ENCODE results near the gene PRR18.

The PRR18 gene

GRCh38 chr6:166274163-166274562 is 34.0 kb downstream of the PRR18 start:
- no peak for DNase-seq

- DNase-seq = no peak
Measured at GRCh38 chr6:166271376-166271765, 36.8 kb downstream of the PRR18 start.

GRCh38 chr6:166270706-166271375 is 37.4 kb downstream of the PRR18 start:
- DNase-seq = no peak

- DNase-seq = no peak
Measured at GRCh38 chr6:166269301-166270039, 38.7 kb downstream of the PRR18 start.

GRCh38 chr6:166268431-166268830 is 39.8 kb downstream of the PRR18 start:
- no peak for DNase-seq

GRCh38 chr6:166267526-166267925 is 40.7 kb downstream of the PRR18 start:
- DNase-seq = no peak

GRCh38 chr6:166266336-166266735 is 41.9 kb downstream of the PRR18 start:
- DNase-seq = no peak

GRCh38 chr6:166262743-166263515 is 45.3 kb downstream of the PRR18 start:
- DNase-seq = no peak

GRCh38 chr6:166259296-166259977 is 48.8 kb downstream of the PRR18 start:
- DNase-seq = no peak

- no peak for DNase-seq
Measured at GRCh38 chr6:166258854-166259276, 49.3 kb downstream of the PRR18 start.

GRCh38 chr6:166257911-166258318 is 50.3 kb downstream of the PRR18 start:
- DNase-seq = no peak

Measured in right forelimb (tissue), 1 donor.